Calu3 (cell line): ENCODE measurements around the gene MAP6D1. TPM values are rescaled to one million over a fixed set of nuclear protein-coding genes. Genes with fewer than 3 reads are reported as not detected.

Source experiments
- BruUV-seq: library from RNA; stranded (reverse); fragments of 400-500 nt; replicated peaks from 2 replicates; lab custom pipeline; 2021; lab: Mats Ljungman, UMichigan
- CTCF ChIA-PET: fragments of 300-600 bp; sonication (Branson Sonifier 250); formaldehyde crosslinking; loops from one replicate; lab custom pipeline; 2022; ENCODE audit warnings: antibody characterized with exemption; lab: Charles Lee
- DNase-seq: peaks from one replicate; pipeline ENCODE4 v3.0.0; 2022
- H3K27ac Mint-ChIP-seq: one replicate; pipeline ENCODE4 v1.8.0; 2022; ENCODE audit warnings: mixed read lengths; ENCODE audit not compliant: unreplicated experiment
- H3K27me3 Mint-ChIP-seq: one replicate; pipeline ENCODE4 v1.8.0; 2022; ENCODE audit warnings: mixed read lengths; ENCODE audit not compliant: unreplicated experiment
- H3K36me3 Mint-ChIP-seq: one replicate; pipeline ENCODE4 v1.8.0; 2022; ENCODE audit warnings: mild to moderate bottlenecking, moderate library complexity, mixed read lengths; ENCODE audit not compliant: insufficient read depth, unreplicated experiment
- H3K4me1 Mint-ChIP-seq: one replicate; pipeline ENCODE4 v1.8.0; 2022; ENCODE audit warnings: mild to moderate bottlenecking, low read depth, mixed read lengths; ENCODE audit not compliant: unreplicated experiment
- H3K4me3 Mint-ChIP-seq: one replicate; pipeline ENCODE4 v1.8.0; 2022; ENCODE audit warnings: mild to moderate bottlenecking, low read depth, moderate library complexity, mixed read lengths; ENCODE audit not compliant: unreplicated experiment
- H3K9me3 Mint-ChIP-seq: one replicate; pipeline ENCODE4 v1.8.0; 2022; ENCODE audit warnings: low read depth, mixed read lengths; ENCODE audit not compliant: unreplicated experiment
- intact Hi-C: fragments of 100-400 bp; cut with micrococcal nuclease; formaldehyde crosslinking; loops from one replicate; pipeline ENCODE4 v1.10.0; 2022; ENCODE audit not compliant: unreplicated experiment
- total RNA-seq: library from RNA; stranded (reverse); gene quantifications from 2 replicates; pipeline ENCODE4 v1.2.3, GENCODE V29; 2022
- TF ChIP-seq, protein P1 (sequence below): fragments of 200-600 bp; IDR thresholded peaks from one replicate; pipeline ENCODE4 v1.8.0; 2022; ENCODE audit warnings: antibody characterized with exemption; ENCODE audit not compliant: unreplicated experiment

Gene MAP6D1
- total RNA-seq, 1 experiment from 2014 or later: 5.4 TPM

DNA sequence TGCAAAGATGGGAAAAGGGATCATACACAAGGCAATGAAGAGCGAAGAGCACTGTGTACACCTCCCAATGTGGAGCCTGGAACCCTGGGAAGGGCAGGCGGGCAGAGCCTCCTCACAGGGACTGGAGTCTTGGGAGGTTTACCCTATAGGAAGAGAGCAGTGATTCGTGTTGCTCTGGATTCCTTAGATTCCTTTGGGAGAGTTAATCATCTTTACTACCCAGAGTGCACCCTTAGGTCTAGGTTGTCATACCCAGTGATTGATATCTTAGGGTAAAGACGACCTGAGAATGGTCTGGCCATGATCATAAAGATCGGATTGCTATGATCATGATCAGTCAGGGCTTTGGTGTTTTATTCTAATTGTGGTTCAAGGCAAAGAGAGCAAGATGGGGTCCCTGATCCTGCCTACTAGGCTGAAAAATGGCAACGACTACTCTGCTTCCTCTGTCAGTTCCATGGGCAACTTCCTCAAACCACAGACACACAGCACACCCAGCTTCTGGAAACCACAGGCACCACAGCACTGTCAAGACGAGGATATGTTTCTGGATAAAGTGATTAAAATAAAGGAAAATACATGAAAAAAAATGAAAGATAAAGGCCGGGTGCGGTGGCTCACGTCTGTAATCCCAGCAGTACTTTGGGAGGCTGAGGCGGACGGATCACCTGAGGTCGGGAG is 20.4 kb upstream of the MAP6D1 start:
- no TSS peak for BruUV-seq
- Mint-ChIP-seq H3K4me1 (peaks cover 20% of the 10 kb centered on the region), H3K4me3 (no peak overlapping the region), H3K36me3 (peaks cover 50% of the 10 kb centered on the region), H3K27me3 (no peaks in the 10 kb centered on the region), H3K9me3 (no peaks in the 10 kb centered on the region), H3K27ac (peak overlapping the region; percentile 19)
- DNase-seq: no peak
- CTCF ChIA-PET: no interaction called here
- intact Hi-C loops: no loop called here
- TF ChIP-seq, protein P1, sequence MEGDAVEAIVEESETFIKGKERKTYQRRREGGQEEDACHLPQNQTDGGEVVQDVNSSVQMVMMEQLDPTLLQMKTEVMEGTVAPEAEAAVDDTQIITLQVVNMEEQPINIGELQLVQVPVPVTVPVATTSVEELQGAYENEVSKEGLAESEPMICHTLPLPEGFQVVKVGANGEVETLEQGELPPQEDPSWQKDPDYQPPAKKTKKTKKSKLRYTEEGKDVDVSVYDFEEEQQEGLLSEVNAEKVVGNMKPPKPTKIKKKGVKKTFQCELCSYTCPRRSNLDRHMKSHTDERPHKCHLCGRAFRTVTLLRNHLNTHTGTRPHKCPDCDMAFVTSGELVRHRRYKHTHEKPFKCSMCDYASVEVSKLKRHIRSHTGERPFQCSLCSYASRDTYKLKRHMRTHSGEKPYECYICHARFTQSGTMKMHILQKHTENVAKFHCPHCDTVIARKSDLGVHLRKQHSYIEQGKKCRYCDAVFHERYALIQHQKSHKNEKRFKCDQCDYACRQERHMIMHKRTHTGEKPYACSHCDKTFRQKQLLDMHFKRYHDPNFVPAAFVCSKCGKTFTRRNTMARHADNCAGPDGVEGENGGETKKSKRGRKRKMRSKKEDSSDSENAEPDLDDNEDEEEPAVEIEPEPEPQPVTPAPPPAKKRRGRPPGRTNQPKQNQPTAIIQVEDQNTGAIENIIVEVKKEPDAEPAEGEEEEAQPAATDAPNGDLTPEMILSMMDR: no peak

DNA sequence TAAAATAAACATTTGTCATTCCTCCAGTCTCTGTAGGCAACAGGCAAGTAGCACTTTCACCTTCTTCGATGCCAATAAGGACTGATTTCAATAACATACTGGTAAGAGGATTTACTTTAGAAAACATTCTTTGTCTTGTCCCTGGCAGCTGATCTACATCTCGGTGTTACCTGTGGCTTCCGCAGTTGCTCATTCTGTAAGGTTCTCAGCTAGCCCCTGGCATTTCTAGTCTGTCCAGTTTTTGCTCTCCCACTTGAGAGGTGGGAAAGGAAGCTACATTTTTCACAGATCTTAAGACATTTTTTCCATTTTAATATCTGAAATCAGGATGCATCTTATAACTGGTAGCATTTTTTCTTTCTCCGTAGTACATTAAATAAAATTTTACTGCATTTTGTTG is 19.7 kb upstream of the MAP6D1 start:
- CTCF ChIA-PET: no interaction called here
- no peaks in the 10 kb centered on the region for H3K9me3 Mint-ChIP-seq
- BruUV-seq: no TSS peak
- peak overlapping the region; percentile 19 for H3K27ac Mint-ChIP-seq
- H3K4me3 Mint-ChIP-seq: no peak overlapping the region
- H3K36me3 Mint-ChIP-seq: peaks cover 54% of the 10 kb centered on the region
- peaks cover 20% of the 10 kb centered on the region for H3K4me1 Mint-ChIP-seq
- no peaks in the 10 kb centered on the region for H3K27me3 Mint-ChIP-seq
- intact Hi-C loops: no loop called here
- no peak for DNase-seq
- TF ChIP-seq, protein P1: no peak

DNA sequence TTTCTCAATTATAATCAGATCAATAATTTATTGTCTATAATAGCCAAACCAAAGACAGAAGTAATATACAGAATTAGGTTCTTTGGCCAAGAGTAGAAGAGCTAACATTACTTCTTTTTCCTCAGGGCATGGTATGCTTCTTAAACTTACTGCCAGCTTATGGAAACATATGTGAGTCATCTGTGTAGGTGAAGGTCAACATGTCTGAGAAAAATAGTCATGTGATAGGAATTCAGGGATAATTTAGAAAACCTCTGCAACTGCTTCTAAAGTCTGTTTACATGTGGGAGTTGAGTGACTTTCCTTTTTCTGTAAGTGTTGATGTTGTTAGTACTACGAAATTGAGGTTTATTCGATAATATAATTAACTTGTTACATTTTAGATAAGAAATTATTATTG is 19.2 kb upstream of the MAP6D1 start:
- Mint-ChIP-seq H3K27me3 (no peaks in the 10 kb centered on the region), H3K36me3 (peaks cover 59% of the 10 kb centered on the region), H3K4me3 (no peak overlapping the region), H3K27ac (no peak overlapping the region), H3K4me1 (peaks cover 20% of the 10 kb centered on the region), H3K9me3 (no peaks in the 10 kb centered on the region)
- TF ChIP-seq, protein P1: no peak
- BruUV-seq: no TSS peak
- DNase-seq: no peak
- CTCF ChIA-PET: interaction anchor here (1.0 kb wide), 1 partner anchor 40 kb away, joined by 3 read pairs; the partner anchor contains the start of gene PARL
- intact Hi-C loops: no loop called here

- intact Hi-C loops: no loop called here
- Mint-ChIP-seq H3K4me3 (no peak overlapping the region), H3K9me3 (no peaks in the 10 kb centered on the region), H3K27me3 (no peaks in the 10 kb centered on the region), H3K27ac (no peak overlapping the region), H3K4me1 (peaks cover 6% of the 10 kb centered on the region), H3K36me3 (peaks cover 55% of the 10 kb centered on the region)
- no peak for DNase-seq
- TF ChIP-seq, protein P1: no peak
- CTCF ChIA-PET: no interaction called here
- BruUV-seq: no TSS peak
These were observed 14.4 kb upstream of the MAP6D1 start for GRCh38 chr3:183839751-183840150.
